LNCaP clone FGC (cell line): ENCODE results near the gene MAP3K20.

Experiments
- DNase-seq: peaks from one replicate; pipeline ENCODE4 v3.0.0-alpha.2; 2011; ENCODE audit warnings: low read depth
- H3K4me3 ChIP-seq: 2 replicates; pipeline ENCODE4 v1.5.1; 2011; ENCODE audit warnings: mild to moderate bottlenecking, low read depth, low read length, control low read depth
- TF ChIP-seq, protein P1 (sequence below): IDR thresholded peaks from 2 replicates; pipeline ENCODE4 v1.5.1; 2012; ENCODE audit warnings: mild to moderate bottlenecking; ENCODE audit not compliant: control insufficient read depth, insufficient read depth; ENCODE audit errors: extremely low read depth

The MAP3K20 gene

GRCh38 chr2:173148520-173148919, 72.9 kb downstream of the MAP3K20 start:
- TF ChIP-seq, protein P1, sequence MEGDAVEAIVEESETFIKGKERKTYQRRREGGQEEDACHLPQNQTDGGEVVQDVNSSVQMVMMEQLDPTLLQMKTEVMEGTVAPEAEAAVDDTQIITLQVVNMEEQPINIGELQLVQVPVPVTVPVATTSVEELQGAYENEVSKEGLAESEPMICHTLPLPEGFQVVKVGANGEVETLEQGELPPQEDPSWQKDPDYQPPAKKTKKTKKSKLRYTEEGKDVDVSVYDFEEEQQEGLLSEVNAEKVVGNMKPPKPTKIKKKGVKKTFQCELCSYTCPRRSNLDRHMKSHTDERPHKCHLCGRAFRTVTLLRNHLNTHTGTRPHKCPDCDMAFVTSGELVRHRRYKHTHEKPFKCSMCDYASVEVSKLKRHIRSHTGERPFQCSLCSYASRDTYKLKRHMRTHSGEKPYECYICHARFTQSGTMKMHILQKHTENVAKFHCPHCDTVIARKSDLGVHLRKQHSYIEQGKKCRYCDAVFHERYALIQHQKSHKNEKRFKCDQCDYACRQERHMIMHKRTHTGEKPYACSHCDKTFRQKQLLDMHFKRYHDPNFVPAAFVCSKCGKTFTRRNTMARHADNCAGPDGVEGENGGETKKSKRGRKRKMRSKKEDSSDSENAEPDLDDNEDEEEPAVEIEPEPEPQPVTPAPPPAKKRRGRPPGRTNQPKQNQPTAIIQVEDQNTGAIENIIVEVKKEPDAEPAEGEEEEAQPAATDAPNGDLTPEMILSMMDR: no peak

DNA sequence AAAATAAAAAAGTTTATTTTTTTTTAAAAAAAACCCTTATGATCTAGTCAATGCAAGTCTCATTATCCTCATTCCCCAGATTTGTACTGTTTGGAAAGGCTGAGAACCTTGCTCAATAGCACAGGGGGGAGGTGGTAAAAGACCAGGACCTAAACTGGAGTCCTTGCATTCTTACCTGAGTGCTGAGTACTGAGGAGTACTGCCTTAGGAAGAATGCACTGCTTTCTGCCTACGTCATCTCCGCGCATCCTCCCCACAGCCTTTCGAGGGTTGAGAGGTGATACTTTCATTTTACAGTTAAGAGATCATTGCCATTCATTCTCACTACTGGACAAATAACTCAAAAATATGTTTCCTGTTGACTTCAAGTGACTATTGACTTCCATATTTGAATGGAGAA, 73.8 kb downstream of the MAP3K20 start:
- no peak for DNase-seq
- TF ChIP-seq, protein P1: no peak
- no peak overlapping the region for H3K4me3 ChIP-seq

More at GRCh38 chr2:173148520-173148919, 72.9 kb downstream of the MAP3K20 start:
- no peak overlapping the region for H3K4me3 ChIP-seq
- DNase-seq: no peak

DNA sequence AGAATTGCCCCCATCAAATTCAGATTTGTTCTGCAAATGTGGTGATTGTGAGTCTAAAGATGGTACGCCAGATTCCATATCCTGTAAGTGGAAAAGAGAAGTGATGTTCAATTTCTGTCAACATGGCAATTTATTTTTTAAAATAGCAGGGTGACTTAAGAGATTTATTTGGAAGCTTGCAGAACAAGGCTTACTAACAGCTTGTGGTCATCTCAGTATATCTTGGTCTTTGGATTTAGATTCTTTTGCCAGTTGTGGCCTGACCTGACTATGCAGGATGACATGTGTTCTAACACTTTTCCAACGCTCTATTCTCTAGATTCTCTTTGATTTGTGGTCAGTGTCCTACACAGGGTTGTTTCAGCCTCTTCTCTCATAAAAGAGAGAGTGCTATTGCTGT, 74.4 kb downstream of the MAP3K20 start:
- no peak overlapping the region for H3K4me3 ChIP-seq
- TF ChIP-seq, protein P1: no peak
- no peak for DNase-seq

GRCh38 chr2:173150963-173151362, 75.3 kb downstream of the MAP3K20 start:
- TF ChIP-seq, protein P1: no peak
- no peak overlapping the region for H3K4me3 ChIP-seq
- DNase-seq: no peak

DNA sequence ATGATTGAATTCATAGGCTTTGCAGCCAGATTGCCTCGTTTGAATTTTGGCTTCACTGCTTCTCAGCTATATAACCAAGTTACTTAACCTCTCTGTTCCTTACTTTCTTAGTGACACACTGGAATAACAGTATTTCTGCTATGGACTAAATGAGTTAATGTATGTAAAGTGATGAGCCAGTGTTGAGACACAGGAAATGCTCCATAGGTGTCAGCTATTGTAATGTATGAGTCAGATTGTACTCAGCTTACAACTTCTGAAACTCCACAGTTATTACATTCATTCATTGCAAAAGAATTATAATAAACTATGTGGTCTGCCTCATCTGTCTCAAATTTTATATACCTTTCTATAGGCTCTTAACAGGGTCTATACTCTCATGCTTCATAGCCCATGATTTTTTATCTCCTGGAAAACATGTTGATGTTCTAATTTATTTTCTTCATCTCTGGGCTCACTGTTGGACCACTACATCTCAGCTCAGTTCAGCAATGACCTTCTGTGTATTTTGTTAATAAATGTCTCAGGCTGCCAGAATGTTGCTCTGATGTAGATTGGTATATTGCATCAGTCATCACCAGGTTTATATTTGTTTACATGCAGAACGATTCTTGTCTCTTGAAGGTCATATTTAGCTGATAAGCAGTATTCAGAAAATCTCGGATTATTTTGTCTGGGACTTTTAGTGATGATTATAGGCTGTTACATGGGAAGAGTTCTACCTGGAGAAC, 76.2 kb downstream of the MAP3K20 start:
- DNase-seq: no peak
- H3K4me3 ChIP-seq: no peak overlapping the region
- TF ChIP-seq, protein P1: no peak

- no peak overlapping the region for H3K4me3 ChIP-seq
- TF ChIP-seq, protein P1: no peak
- DNase-seq: no peak
These were observed 77.7 kb downstream of the MAP3K20 start for GRCh38 chr2:173153301-173153885.
